ENCODE measurements around the gene PRKAG2. TPM values are rescaled to one million over a fixed set of nuclear protein-coding genes. Genes with fewer than 3 reads are reported as not detected.

The PRKAG2 gene
- total and polyA plus RNA-seq, 10 donors, result 15.8 to 50.9 (median 32.8) TPM

GRCh38 chr7:151614019-151614418 is 262.9 kb downstream of the PRKAG2 start:
- Histone ChIP-seq H3K36me3 (peaks cover 0 to 59% (median 0%) of the 10 kb centered on the region in 6 donors), H3K9me3 (no peaks in the 10 kb centered on the region), H3K4me1 (peaks cover 0 to under 1% (median 0%) of the 10 kb centered on the region in 6 donors), H3K4me3 (no peak overlapping the region), H3K27me3 (replicated peaks in 1 of 7) (no peaks in the 10 kb centered on the region), H3K27ac (no peak overlapping the region)
- TF ChIP-seq POLR2AphosphoS5 (IDR thresholded peaks at IDR 0.05) (peak in 1 of 3 donors; percentile 22), CTCF (IDR thresholded peaks at IDR 0.05 in 8 of 11, conservative IDR thresholded peaks at IDR 0.05 in 3 of 11) (no peak), POLR2A (IDR thresholded peaks at IDR 0.05) (no peak)
- WGBS, 5 donors, result 91 to 96% (median 94%) methylated on average over 12 to 13 of the region's 13 CpGs
- DNase-seq, result no peak
- intact Hi-C loops (cut with DNase I; ENCODE audit: low total_unique reads), result no loop called here

GRCh38 chr7:151611878-151612277 is 265.0 kb downstream of the PRKAG2 start:
- peaks cover 0 to 16% (median 5%) of the 10 kb centered on the region in 6 donors for H3K4me1 ChIP-seq
- intact Hi-C loops (cut with DNase I; ENCODE audit: low total_unique reads), result no loop called here
- DNase-seq, result no peak
- H3K36me3 ChIP-seq, result peaks cover 0 to 56% (median 0%) of the 10 kb centered on the region in 6 donors
- H3K9me3 ChIP-seq, result no peaks in the 10 kb centered on the region
- H3K27ac ChIP-seq, result no peak overlapping the region
- no peak overlapping the region for H3K4me3 ChIP-seq
- WGBS, 5 donors, result 90 to 99% (median 95%) methylated on average over 7 to 10 of the region's 10 CpGs
- no peaks in the 10 kb centered on the region for H3K27me3 ChIP-seq (replicated peaks in 1 of 7)
- TF ChIP-seq POLR2AphosphoS5 (IDR thresholded peaks at IDR 0.05) (no peak), POLR2A (IDR thresholded peaks at IDR 0.05) (no peak), CTCF (IDR thresholded peaks at IDR 0.05 in 8 of 11, conservative IDR thresholded peaks at IDR 0.05 in 3 of 11) (no peak)

GRCh38 chr7:151611041-151611440 is 265.9 kb downstream of the PRKAG2 start:
- Histone ChIP-seq H3K4me1 (peaks cover 0 to 16% (median 5%) of the 10 kb centered on the region in 6 donors), H3K36me3 (peaks cover 0 to 47% (median 0%) of the 10 kb centered on the region in 6 donors), H3K27ac (no peak overlapping the region), H3K4me3 (no peak overlapping the region), H3K9me3 (no peaks in the 10 kb centered on the region), H3K27me3 (replicated peaks in 1 of 7) (no peaks in the 10 kb centered on the region)
- no peak for DNase-seq
- WGBS, 5 donors, result 82 to 92% (median 87%) methylated on average over 11 of the region's 11 CpGs
- intact Hi-C loops (cut with DNase I; ENCODE audit: low total_unique reads), result no loop called here
- TF ChIP-seq POLR2AphosphoS5 (IDR thresholded peaks at IDR 0.05), result no peak
- no peak for TF ChIP-seq POLR2A (IDR thresholded peaks at IDR 0.05)
- no peak for TF ChIP-seq CTCF (IDR thresholded peaks at IDR 0.05 in 8 of 11, conservative IDR thresholded peaks at IDR 0.05 in 3 of 11)

- peaks cover 0 to 16% (median 5%) of the 10 kb centered on the region in 6 donors for H3K4me1 ChIP-seq
- no peak overlapping the region for H3K27ac ChIP-seq
- DNase-seq, result no peak
- no peaks in the 10 kb centered on the region for H3K9me3 ChIP-seq
- TF ChIP-seq POLR2A (IDR thresholded peaks at IDR 0.05) (no peak), CTCF (IDR thresholded peaks at IDR 0.05 in 8 of 11, conservative IDR thresholded peaks at IDR 0.05 in 3 of 11) (no peak), POLR2AphosphoS5 (IDR thresholded peaks at IDR 0.05) (peak in 1 of 3 donors; percentile 22)
- H3K36me3 ChIP-seq, result peaks cover 0 to 45% (median 4%) of the 10 kb centered on the region in 6 donors
- 85 to 91% (median 88%) methylated on average over 15 of the region's 15 CpGs for WGBS, 5 donors
- no peak overlapping the region for H3K4me3 ChIP-seq
- H3K27me3 ChIP-seq (replicated peaks in 1 of 7), result no peaks in the 10 kb centered on the region
- intact Hi-C loops (cut with DNase I; ENCODE audit: low total_unique reads), result no loop called here
Observed at GRCh38 chr7:151608031-151608551, 268.8 kb downstream of the PRKAG2 start.
